Nephron (organoid): ENCODE results near the gene C11orf71.

ENCODE experiments used
- H3K27ac Mint-ChIP-seq, 3 experiments: 2 replicates each; pipeline ENCODE4 v1.8.0; 2020; ENCODE audit warnings: mixed read lengths in 3 of 3, mild to moderate bottlenecking in 2 of 3, moderate library complexity in 1 of 3
- H3K27me3 Mint-ChIP-seq: 2 replicates; pipeline ENCODE4 v1.8.0; 2021; ENCODE audit warnings: low read depth, mild to moderate bottlenecking, moderate library complexity, mixed read lengths
- H3K36me3 Mint-ChIP-seq: 2 replicates; pipeline ENCODE4 v1.8.0; 2020; ENCODE audit warnings: low read depth, mixed read lengths
- H3K4me1 Mint-ChIP-seq: 2 replicates; pipeline ENCODE4 v1.8.0; 2020; ENCODE audit warnings: mixed read lengths
- H3K4me3 Mint-ChIP-seq, 3 experiments: 2 replicates each; pipeline ENCODE4 v1.8.0; 2020; ENCODE audit warnings: mild to moderate bottlenecking in 3 of 3, mixed read lengths in 3 of 3, moderate library complexity in 2 of 3
- H3K9me3 Mint-ChIP-seq: 2 replicates; pipeline ENCODE4 v1.8.0; 2020; ENCODE audit warnings: mixed read lengths
- TF ChIP-seq, protein P1 (sequence below), 3 experiments: fragments of 200-600 bp; sonication (generic); IDR thresholded peaks; one replicate each; pipeline ENCODE4 v1.5.0; 2021; ENCODE audit warnings: antibody characterized with exemption in 3 of 3; ENCODE audit not compliant: unreplicated experiment in 3 of 3

The C11orf71 gene

DNA sequence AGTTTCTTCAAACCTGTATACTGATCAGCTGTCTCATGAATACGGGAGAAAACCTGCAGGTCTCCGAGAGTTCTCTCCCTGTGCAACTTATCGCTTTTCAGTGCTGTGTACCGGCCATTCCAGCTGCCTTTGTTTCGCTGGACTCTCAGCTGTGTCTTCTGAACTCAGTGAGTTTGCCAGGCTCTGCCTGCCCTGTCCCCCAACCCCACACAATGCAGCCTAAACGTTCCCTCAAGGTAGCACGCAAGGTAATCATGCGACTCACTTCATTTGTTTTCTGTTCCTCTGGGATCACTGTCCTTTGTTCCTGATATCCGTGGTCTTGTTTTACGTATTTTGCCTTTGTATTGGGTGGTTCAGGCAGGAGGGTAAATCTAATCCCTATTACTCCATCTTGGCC lies 13.6 kb upstream of the C11orf71 start:
- peaks cover 43% of the 10 kb centered on the region for H3K36me3 Mint-ChIP-seq
- no peak overlapping the region for H3K27ac Mint-ChIP-seq
- TF ChIP-seq, protein P1, sequence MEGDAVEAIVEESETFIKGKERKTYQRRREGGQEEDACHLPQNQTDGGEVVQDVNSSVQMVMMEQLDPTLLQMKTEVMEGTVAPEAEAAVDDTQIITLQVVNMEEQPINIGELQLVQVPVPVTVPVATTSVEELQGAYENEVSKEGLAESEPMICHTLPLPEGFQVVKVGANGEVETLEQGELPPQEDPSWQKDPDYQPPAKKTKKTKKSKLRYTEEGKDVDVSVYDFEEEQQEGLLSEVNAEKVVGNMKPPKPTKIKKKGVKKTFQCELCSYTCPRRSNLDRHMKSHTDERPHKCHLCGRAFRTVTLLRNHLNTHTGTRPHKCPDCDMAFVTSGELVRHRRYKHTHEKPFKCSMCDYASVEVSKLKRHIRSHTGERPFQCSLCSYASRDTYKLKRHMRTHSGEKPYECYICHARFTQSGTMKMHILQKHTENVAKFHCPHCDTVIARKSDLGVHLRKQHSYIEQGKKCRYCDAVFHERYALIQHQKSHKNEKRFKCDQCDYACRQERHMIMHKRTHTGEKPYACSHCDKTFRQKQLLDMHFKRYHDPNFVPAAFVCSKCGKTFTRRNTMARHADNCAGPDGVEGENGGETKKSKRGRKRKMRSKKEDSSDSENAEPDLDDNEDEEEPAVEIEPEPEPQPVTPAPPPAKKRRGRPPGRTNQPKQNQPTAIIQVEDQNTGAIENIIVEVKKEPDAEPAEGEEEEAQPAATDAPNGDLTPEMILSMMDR (IDR thresholded peaks at IDR 0.05; ENCODE audit: unreplicated experiment in 3 of 3): no peak
- no peaks in the 10 kb centered on the region for H3K4me1 Mint-ChIP-seq
- H3K27me3 Mint-ChIP-seq: peaks cover 3% of the 10 kb centered on the region
- no peaks in the 10 kb centered on the region for H3K9me3 Mint-ChIP-seq
- H3K4me3 Mint-ChIP-seq: no peak overlapping the region

DNA sequence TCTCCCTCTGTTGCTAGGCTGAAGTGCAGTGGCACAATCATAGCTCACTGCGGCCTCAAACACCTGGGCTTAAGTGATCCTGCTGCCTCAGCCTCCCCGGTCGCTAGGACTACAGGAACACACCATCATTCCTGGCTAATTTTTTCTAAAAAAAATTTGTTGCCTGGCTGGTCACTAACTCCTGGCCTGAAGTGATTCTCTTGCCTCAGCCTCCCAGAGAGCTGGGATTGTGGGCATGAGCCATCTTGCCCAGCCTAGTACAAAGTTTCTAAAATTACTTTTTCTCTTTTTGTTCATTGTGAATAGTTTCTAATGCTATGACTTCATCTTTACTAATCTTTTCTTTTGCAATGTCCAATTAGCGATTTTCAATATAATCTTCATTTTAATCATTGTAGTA lies 12.6 kb upstream of the C11orf71 start:
- H3K4me1 Mint-ChIP-seq: no peaks in the 10 kb centered on the region
- no peak overlapping the region for H3K27ac Mint-ChIP-seq
- no peak overlapping the region for H3K4me3 Mint-ChIP-seq
- TF ChIP-seq, protein P1 (IDR thresholded peaks at IDR 0.05; ENCODE audit: unreplicated experiment in 3 of 3): no peak
- H3K36me3 Mint-ChIP-seq: peaks cover 49% of the 10 kb centered on the region
- H3K9me3 Mint-ChIP-seq: no peaks in the 10 kb centered on the region
- H3K27me3 Mint-ChIP-seq: peaks cover under 1% of the 10 kb centered on the region

DNA sequence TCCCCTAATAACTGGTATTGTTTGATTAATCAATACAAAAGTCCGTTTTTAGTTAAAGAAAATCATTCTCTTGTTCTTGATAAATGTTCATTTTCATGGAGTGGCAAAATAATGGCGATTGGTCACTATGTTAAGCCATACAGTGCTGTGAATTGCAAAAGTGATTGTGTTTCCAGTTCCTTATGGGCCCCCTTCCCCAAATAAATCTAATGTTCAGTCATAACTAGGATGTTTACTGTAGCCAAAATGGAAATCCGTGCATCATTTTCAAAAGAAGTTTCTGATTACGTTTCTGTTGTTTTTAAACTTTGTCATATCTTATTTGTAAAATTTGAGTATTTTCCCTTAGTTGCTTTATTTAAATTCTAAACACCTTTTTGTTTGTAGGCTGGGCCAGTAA lies 1.0 kb upstream of the C11orf71 start:
- Mint-ChIP-seq H3K27me3 (no peaks in the 10 kb centered on the region), H3K9me3 (no peaks in the 10 kb centered on the region), H3K27ac (peak overlapping the region; percentile 99 to 100 (median 100)), H3K4me1 (peaks cover 34% of the 10 kb centered on the region), H3K36me3 (peaks cover 37% of the 10 kb centered on the region), H3K4me3 (peak overlapping the region; percentile 99 to 100 (median 99))
- TF ChIP-seq, protein P1 (IDR thresholded peaks at IDR 0.05; ENCODE audit: unreplicated experiment in 3 of 3): no peak

DNA sequence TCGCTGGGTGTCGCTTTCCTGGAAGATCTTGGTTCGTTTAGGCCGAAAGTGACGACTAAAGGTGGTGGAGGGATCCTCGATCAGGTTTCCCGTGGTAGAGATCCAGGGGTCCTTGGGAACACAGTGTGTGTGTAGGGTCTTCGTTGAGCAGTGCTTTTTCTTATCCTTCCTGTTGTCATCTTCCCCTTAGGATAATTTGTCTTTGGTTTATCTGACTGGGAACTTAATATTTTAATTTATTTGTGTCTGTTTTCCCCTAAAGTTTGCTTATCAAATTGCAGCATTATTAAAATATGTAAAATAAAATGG lies 558 bp upstream of the C11orf71 start:
- peaks cover 33% of the 10 kb centered on the region for H3K36me3 Mint-ChIP-seq
- peaks cover 34% of the 10 kb centered on the region for H3K4me1 Mint-ChIP-seq
- H3K27ac Mint-ChIP-seq: peak overlapping the region; percentile 99 to 100 (median 100)
- TF ChIP-seq, protein P1 (IDR thresholded peaks at IDR 0.05; ENCODE audit: unreplicated experiment in 3 of 3): no peak
- H3K4me3 Mint-ChIP-seq: peak overlapping the region; percentile 99 to 100 (median 99)
- no peaks in the 10 kb centered on the region for H3K9me3 Mint-ChIP-seq
- no peaks in the 10 kb centered on the region for H3K27me3 Mint-ChIP-seq

DNA sequence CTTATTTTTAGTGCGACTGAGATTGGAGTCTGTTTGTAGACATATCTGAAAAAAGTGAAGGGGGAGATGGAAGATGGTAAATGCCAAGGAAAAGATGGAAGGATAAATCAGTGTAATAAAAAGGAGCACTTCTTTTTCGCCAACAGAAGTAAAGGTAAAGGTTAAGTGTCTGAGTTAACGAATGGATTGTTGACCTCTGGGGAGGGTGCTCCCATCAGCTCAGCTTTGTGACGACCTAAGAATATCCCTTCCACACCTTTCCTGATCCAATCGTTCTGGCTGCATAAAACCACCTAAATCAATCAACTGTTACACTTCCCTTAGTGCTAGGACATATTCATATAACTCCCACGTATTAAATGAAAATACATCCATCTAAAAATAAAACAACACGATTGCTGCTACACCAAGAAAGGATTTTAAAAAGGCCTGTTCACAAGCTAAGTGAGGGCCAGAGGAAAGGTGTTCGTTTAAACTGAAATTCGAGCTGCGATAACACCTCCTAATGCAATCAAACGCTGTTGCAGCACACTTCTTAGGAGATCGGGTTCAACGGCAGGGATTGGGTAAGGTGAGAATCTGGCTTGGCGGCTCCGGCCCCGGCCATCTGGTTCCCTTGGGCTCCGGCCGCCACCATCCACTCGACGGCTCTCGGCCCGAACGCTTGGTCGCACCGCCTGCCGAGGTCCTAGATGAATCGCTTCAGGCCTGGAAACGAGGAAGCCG lies 658 bp downstream of the C11orf71 start:
- H3K27ac Mint-ChIP-seq: peak overlapping the region; percentile 99 to 100 (median 100)
- no peaks in the 10 kb centered on the region for H3K9me3 Mint-ChIP-seq
- TF ChIP-seq, protein P1 (IDR thresholded peaks at IDR 0.05; ENCODE audit: unreplicated experiment in 3 of 3): no peak
- H3K4me1 Mint-ChIP-seq: peaks cover 34% of the 10 kb centered on the region
- no peaks in the 10 kb centered on the region for H3K27me3 Mint-ChIP-seq
- H3K4me3 Mint-ChIP-seq: peak overlapping the region; percentile 99 to 100 (median 99)
- peaks cover 21% of the 10 kb centered on the region for H3K36me3 Mint-ChIP-seq

DNA sequence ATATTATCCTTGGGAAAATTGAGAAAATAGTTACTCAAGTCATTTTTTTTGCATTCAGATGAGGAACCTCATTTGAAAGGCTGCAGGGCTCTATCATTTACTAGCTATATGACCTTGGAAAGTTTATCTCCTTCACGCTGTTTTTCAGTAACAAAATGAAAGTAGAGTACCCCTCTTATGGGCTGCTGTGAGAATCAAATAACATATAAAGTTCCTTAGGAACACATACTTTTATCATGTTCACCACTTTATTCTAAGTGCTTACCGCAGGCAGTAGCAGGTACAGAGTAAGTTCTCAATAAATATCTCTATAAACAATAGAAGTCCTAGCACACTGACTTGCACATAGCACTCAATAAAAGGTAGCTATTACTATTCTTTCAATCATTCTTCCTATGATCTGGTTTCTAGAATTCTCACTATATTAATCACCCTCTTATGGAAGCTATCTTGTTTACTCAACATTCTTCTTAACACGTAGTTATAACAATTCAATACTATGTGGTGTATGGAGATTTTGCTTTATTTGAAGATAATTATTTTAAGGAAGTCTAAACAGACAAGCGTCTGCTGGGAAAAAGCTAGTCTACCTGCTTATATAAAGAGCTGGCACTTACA lies 1.9 kb downstream of the C11orf71 start:
- peaks cover 34% of the 10 kb centered on the region for H3K4me1 Mint-ChIP-seq

More for the DNA sequence above, 1.9 kb downstream of the C11orf71 start:
- TF ChIP-seq, protein P1 (IDR thresholded peaks at IDR 0.05; ENCODE audit: unreplicated experiment in 3 of 3): no peak
- Mint-ChIP-seq H3K27ac (peak overlapping the region; percentile 99 to 100 (median 100)), H3K9me3 (no peaks in the 10 kb centered on the region), H3K36me3 (peaks cover 12% of the 10 kb centered on the region), H3K27me3 (no peaks in the 10 kb centered on the region), H3K4me3 (peak overlapping the region; percentile 99 to 100 (median 99))
